HCT116 (cell line): ENCODE measurements around the gene LRP2. TPM values are rescaled to one million over a fixed set of nuclear protein-coding genes. Genes with fewer than 3 reads are reported as not detected.

Source experiments
- ATAC-seq: fragments of 200-7000 bp; cut with Tn5 transposase; 2 replicates; pipeline ENCODE4 v1.9.1; 2020; ENCODE audit warnings: mild to moderate bottlenecking, moderate library complexity
- BruUV-seq: library from RNA; stranded (reverse); fragments of 400-500 nt; replicated peaks from 2 replicates; lab custom pipeline; 2021; lab: Mats Ljungman, UMichigan
- CTCF ChIA-PET: fragments of 300-600 bp; sonication (Branson Sonifier 250); formaldehyde crosslinking; loops from one replicate; lab custom pipeline; 2021; ENCODE audit warnings: antibody characterized with exemption; lab: Charles Lee
- POLR2A ChIA-PET: fragments of 300-600, 350-600 bp; sonication (Branson Sonifier 250); formaldehyde crosslinking; loops from one replicate; lab custom pipeline; 2021; ENCODE audit warnings: antibody characterized with exemption; lab: Charles Lee
- RAD21 ChIA-PET, 2 experiments: fragments of 300-600 bp; sonication (Branson Sonifier 250); formaldehyde crosslinking; loops; one replicate each; lab custom pipeline; 2023; ENCODE audit warnings: low total read pairs in 2 of 2; ENCODE audit not compliant: uncharacterized antibody in 2 of 2, unreplicated experiment in 2 of 2, low non-redundant PET in 1 of 2; lab: Charles Lee
- DNase-seq: peaks from one replicate; pipeline ENCODE4 v3.0.0-alpha.2; 2010; ENCODE audit warnings: low read depth, low spot score
- H2AFZ ChIP-seq: fragments of 200-600 bp; shearing (Covaris generic), sonication (generic); 2 replicates; pipeline ENCODE4 v1.6.1; 2017; ENCODE audit warnings: low read depth, mixed run types, mixed read lengths, antibody characterized with exemption, low read length; ENCODE audit not compliant: poor library complexity, severe bottlenecking
- H3K27ac ChIP-seq: 2 replicates; pipeline ENCODE4 v1.5.1; 2012; ENCODE audit warnings: low read depth, low read length
- H3K27me3 ChIP-seq: fragments of 200-600 bp; sonication (generic); 2 replicates; pipeline ENCODE4 v1.6.1; 2016; ENCODE audit warnings: mixed run types, low read length, mixed read lengths; ENCODE audit not compliant: insufficient read depth
- H3K36me3 ChIP-seq, 2 experiments: fragments of 200-500 bp in 1 of 2; fragments of 200-600 bp in 1 of 2; sonication (Bioruptor generic) in 1 of 2; sonication (generic) in 1 of 2; 2 replicates each; pipeline versions ENCODE4 v1.5.1 to v1.6.1; 2014 to 2016; ENCODE audit warnings: low read length in 2 of 2, inconsistent platforms in 1 of 2, mixed read lengths in 1 of 2, mixed run types in 1 of 2; ENCODE audit not compliant: insufficient read depth in 2 of 2, control insufficient read depth in 1 of 2
- H3K4me1 ChIP-seq, 2 experiments: fragments of 200-600 bp in 1 of 2; sonication (generic) in 1 of 2; 2 replicates each; pipeline versions ENCODE4 v1.5.1 to v1.6.1; 2012 to 2017; ENCODE audit warnings: low read length in 2 of 2, inconsistent platforms in 1 of 2, mild to moderate bottlenecking in 1 of 2, mixed read lengths in 1 of 2, mixed run types in 1 of 2, moderate library complexity in 1 of 2; ENCODE audit not compliant: insufficient read depth in 2 of 2, control insufficient read depth in 1 of 2
- H3K4me2 ChIP-seq: fragments of 200-600 bp; sonication (generic); 2 replicates; pipeline ENCODE4 v1.6.1; 2017; ENCODE audit warnings: mixed run types, low read length, mixed read lengths
- H3K4me3 ChIP-seq, 2 experiments: fragments of 200-600 bp in 1 of 2; sonication (generic) in 1 of 2; replicated peaks in 1 of 2; 2 replicates each; pipeline ENCODE4 v1.5.1; 2011 to 2016; ENCODE audit warnings: low read length in 2 of 2, control low read depth in 1 of 2, low read depth in 1 of 2, mild to moderate bottlenecking in 1 of 2, mixed read lengths in 1 of 2, mixed run types in 1 of 2
- H3K79me2 ChIP-seq: fragments of 200-600 bp; sonication (generic); 2 replicates; pipeline ENCODE4 v1.6.1; 2017; ENCODE audit warnings: mild to moderate bottlenecking, mixed run types, low read length, moderate library complexity, mixed read lengths; ENCODE audit not compliant: insufficient read depth
- H3K9ac ChIP-seq: fragments of 200-600 bp; sonication (generic); 2 replicates; pipeline ENCODE4 v1.6.1; 2016; ENCODE audit warnings: low read length, mixed read lengths
- H3K9me2 ChIP-seq: fragments of 200-600 bp; sonication (generic), shearing (Covaris generic); 2 replicates; pipeline ENCODE4 v1.6.1; 2017; ENCODE audit warnings: mixed run types, mild to moderate bottlenecking, moderate library complexity; ENCODE audit not compliant: insufficient read depth
- H3K9me3 ChIP-seq, 2 experiments: fragments of 200-500 bp in 1 of 2; fragments of 200-600 bp in 1 of 2; sonication (Bioruptor generic) in 1 of 2; sonication (generic) in 1 of 2; 2 replicates each; pipeline ENCODE4 v1.6.1; 2014 to 2017; ENCODE audit warnings: low read length in 2 of 2, mixed read lengths in 2 of 2, inconsistent platforms in 1 of 2, low read depth in 1 of 2, mild to moderate bottlenecking in 1 of 2, mixed run types in 1 of 2, moderate library complexity in 1 of 2; ENCODE audit not compliant: control insufficient read depth in 1 of 2, insufficient read depth in 1 of 2
- H4K20me1 ChIP-seq: fragments of 200-600 bp; sonication (generic), shearing (Covaris generic); 2 replicates; pipeline ENCODE4 v1.6.1; 2017; ENCODE audit warnings: mixed run types, mild to moderate bottlenecking, moderate library complexity; ENCODE audit not compliant: insufficient read depth
- CEBPB ChIP-seq: IDR thresholded peaks from 2 replicates; pipeline ENCODE4 v1.6.1; 2012; ENCODE audit warnings: low read depth
- FOSL1 ChIP-seq: IDR thresholded peaks from 2 replicates; pipeline ENCODE4 v1.6.1; 2012; ENCODE audit warnings: low read depth
- POLR2A ChIP-seq: IDR thresholded peaks from 2 replicates; pipeline ENCODE4 v1.7.0; 2011; ENCODE audit warnings: borderline replicate concordance; ENCODE audit not compliant: insufficient read depth, insufficient read length; ENCODE audit errors: extremely low read depth
- RAD21 ChIP-seq: IDR thresholded peaks from 2 replicates; pipeline ENCODE4 v1.6.1; 2012; ENCODE audit warnings: low read depth, mild to moderate bottlenecking
- SIN3A ChIP-seq: IDR thresholded peaks from 2 replicates; pipeline ENCODE4 v1.6.1; 2012; ENCODE audit warnings: low read depth
- SRF ChIP-seq: IDR thresholded peaks from 2 replicates; pipeline ENCODE4 v1.6.1; 2012; ENCODE audit warnings: low read depth
- TCF7L2 ChIP-seq: IDR thresholded peaks from 2 replicates; pipeline ENCODE4 v1.7.0; 2011; ENCODE audit warnings: borderline replicate concordance, inconsistent platforms; ENCODE audit not compliant: insufficient read depth, insufficient read length; ENCODE audit errors: extremely low read depth
- YY1 ChIP-seq: IDR thresholded peaks from 2 replicates; pipeline ENCODE4 v1.6.1; 2011; ENCODE audit warnings: low read length, low read depth, moderate library complexity, mild to moderate bottlenecking; ENCODE audit not compliant: insufficient replicate concordance; ENCODE audit errors: extremely low read depth
- ZNF274 ChIP-seq: fragments of 200-500 bp; sonication (Bioruptor generic); IDR thresholded peaks from 2 replicates; pipeline ENCODE4 v1.6.1; 2014; ENCODE audit warnings: mild to moderate bottlenecking, low read depth, low read length, inconsistent platforms
- intact Hi-C: fragments of 100-400 bp; cut with micrococcal nuclease; formaldehyde crosslinking; loops from 2 replicates; pipeline ENCODE4 v1.10.0; 2022
- total RNA-seq: library from RNA; stranded (reverse); gene quantifications from one replicate; pipeline ENCODE4 v1.2.1, GENCODE V29; 2021; ENCODE audit not compliant: unreplicated experiment
- TF ChIP-seq, protein P1 (sequence below): IDR thresholded peaks from 2 replicates; pipeline ENCODE4 v1.6.1; 2012

LRP2 gene
- total RNA-seq, 1 experiment from 2014 or later, result 0.20 TPM

- no peak overlapping the region for H3K27ac ChIP-seq
- DNase-seq, result no peak
- ATAC-seq, result no peak
- TF ChIP-seq FOSL1 (no peak), ZNF274 (no peak), SRF (no peak), YY1 (no peak)
- TF ChIP-seq, protein P1, sequence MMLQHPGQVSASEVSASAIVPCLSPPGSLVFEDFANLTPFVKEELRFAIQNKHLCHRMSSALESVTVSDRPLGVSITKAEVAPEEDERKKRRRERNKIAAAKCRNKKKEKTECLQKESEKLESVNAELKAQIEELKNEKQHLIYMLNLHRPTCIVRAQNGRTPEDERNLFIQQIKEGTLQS, result no peak
- no peak overlapping the region for H3K4me3 ChIP-seq
- no peaks in the 10 kb centered on the region for H4K20me1 ChIP-seq
- H3K36me3 ChIP-seq, result no peaks in the 10 kb centered on the region
- no TSS peak for BruUV-seq
- no peak overlapping the region for H3K9ac ChIP-seq
- H3K4me2 ChIP-seq, result no peak overlapping the region
- ChIA-PET CTCF (interaction anchor here (1.1 kb wide), 1 partner anchor 28 kb away, joined by 3 read pairs; no protein-coding TSS in a partner anchor), RAD21 (no interaction called here), POLR2A (no interaction called here)
- intact Hi-C loops, result no loop called here
- H3K79me2 ChIP-seq, result no peaks in the 10 kb centered on the region
- H3K4me1 ChIP-seq, result no peaks in the 10 kb centered on the region
- no peaks in the 10 kb centered on the region for H3K9me3 ChIP-seq
- H3K9me2 ChIP-seq, result no peaks in the 10 kb centered on the region
- H3K27me3 ChIP-seq, result 0 out of 2 replicates have a peak, but pooled peaks cover under 1% of the 10 kb centered on the region
- H2AFZ ChIP-seq, result no peak overlapping the region
Observed at GRCh38 chr2:169330555-169331198, 31.7 kb downstream of the LRP2 start.

DNA sequence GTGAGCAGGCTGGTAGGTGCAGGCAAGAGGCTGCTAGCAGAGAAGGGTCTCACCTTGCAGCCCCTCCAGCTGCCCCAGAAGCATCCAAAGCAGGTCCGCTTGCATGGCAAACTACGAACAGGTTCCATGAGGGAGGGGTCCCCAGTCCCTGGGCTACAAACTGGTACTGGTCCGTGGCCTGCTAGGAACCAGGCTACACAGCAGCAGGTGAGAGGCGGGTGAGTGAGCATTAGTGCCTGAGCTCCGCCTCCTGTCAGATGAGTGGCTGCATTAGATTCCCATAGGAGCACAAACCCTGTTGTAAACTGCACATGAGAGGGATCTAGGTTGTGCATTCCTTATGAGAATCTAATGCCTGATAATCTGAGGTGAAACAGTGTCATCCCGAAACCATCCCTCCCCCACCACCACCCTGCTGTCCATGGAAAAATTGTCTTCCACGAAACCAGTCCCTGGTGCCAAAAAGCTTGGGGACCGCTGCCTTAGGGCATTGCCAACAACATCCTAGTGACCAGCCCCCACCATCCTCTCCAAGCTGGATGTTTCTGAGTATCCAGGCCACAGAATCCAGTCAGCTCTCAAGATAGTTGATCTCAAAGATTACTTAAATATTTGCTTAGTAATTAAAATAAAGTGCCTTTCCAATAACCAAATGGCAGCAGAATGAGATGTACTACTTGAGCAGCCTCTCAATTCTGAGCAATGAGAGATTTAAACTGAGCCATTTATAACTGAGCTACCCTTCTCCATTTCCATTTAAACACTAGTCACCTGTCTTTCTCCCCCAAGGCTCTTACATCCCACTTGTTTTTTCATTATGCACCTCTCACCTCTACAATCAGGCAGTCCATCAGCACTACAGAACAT is 32.4 kb downstream of the LRP2 start:
- RAD21 ChIA-PET, result no interaction called here
- BruUV-seq, result no TSS peak
- H3K9me2 ChIP-seq, result no peaks in the 10 kb centered on the region
- H3K36me3 ChIP-seq, result no peaks in the 10 kb centered on the region
- no peaks in the 10 kb centered on the region for H3K79me2 ChIP-seq
- no peak overlapping the region for H3K27ac ChIP-seq
- H3K4me3 ChIP-seq, result no peak overlapping the region
- H3K27me3 ChIP-seq, result 0 out of 2 replicates have a peak, but pooled peaks cover 3% of the 10 kb centered on the region
- no peak for TF ChIP-seq RAD21
- no peak for TF ChIP-seq CEBPB
- no peak for TF ChIP-seq TCF7L2
- no peak for TF ChIP-seq SIN3A
- no peak for TF ChIP-seq POLR2A
- TF ChIP-seq YY1, result no peak
- TF ChIP-seq, all 23 proteins: peak for 0
- H2AFZ ChIP-seq, result no peak overlapping the region
- POLR2A ChIA-PET, result no interaction called here
- no peak overlapping the region for H3K4me2 ChIP-seq
- no peaks in the 10 kb centered on the region for H4K20me1 ChIP-seq
- intact Hi-C loops, result no loop called here
- CTCF ChIA-PET, result no interaction called here
- H3K9ac ChIP-seq, result no peak overlapping the region
- H3K9me3 ChIP-seq, result no peaks in the 10 kb centered on the region
- ATAC-seq (no peak), DNase-seq (no peak)
- H3K4me1 ChIP-seq, result no peaks in the 10 kb centered on the region
